Hepatocyte (in vitro differentiated cells): ENCODE results near the gene TIFAB. TPM values are rescaled to one million over a fixed set of nuclear protein-coding genes. Genes with fewer than 3 reads are reported as not detected.

Source experiments
- DNase-seq: peaks from one replicate; pipeline ENCODE4 v3.0.0-alpha.2; 2016; ENCODE audit warnings: low spot score
- H2AFZ ChIP-seq: fragments of 200-600 bp; sonication (generic); 2 replicates; pipeline ENCODE4 v1.6.0; 2016; ENCODE audit warnings: antibody characterized with exemption, mild to moderate bottlenecking
- H3K27ac ChIP-seq: fragments of 200-600 bp; sonication (generic); 2 replicates; pipeline ENCODE4 v1.5.1; 2016; ENCODE audit warnings: mild to moderate bottlenecking
- H3K27me3 ChIP-seq: fragments of 200-600 bp; sonication (generic); 2 replicates; pipeline ENCODE4 v1.6.1; 2016
- H3K36me3 ChIP-seq: fragments of 200-600 bp; sonication (generic); replicated peaks from 2 replicates; pipeline ENCODE4 v1.5.1; 2016; ENCODE audit warnings: low read depth; ENCODE audit not compliant: insufficient read depth
- H3K4me1 ChIP-seq: fragments of 200-600 bp; sonication (generic); 2 replicates; pipeline ENCODE4 v1.5.1; 2016; ENCODE audit warnings: mild to moderate bottlenecking, moderate library complexity; ENCODE audit not compliant: insufficient read depth
- H3K4me2 ChIP-seq: fragments of 200-600 bp; sonication (generic); 2 replicates; pipeline ENCODE4 v1.6.0; 2016
- H3K4me3 ChIP-seq: fragments of 200-600 bp; sonication (generic); 2 replicates; pipeline ENCODE4 v1.5.1; 2016; ENCODE audit warnings: mild to moderate bottlenecking
- H3K79me2 ChIP-seq: fragments of 200-600 bp; sonication (generic); 2 replicates; pipeline ENCODE4 v1.6.0; 2017; ENCODE audit warnings: mild to moderate bottlenecking
- H3K9me2 ChIP-seq: fragments of 200-600 bp; sonication (generic); replicated peaks from 2 replicates; pipeline ENCODE4 v1.6.0; 2017; ENCODE audit warnings: mild to moderate bottlenecking; ENCODE audit not compliant: insufficient read depth
- H3K9me3 ChIP-seq: fragments of 200-600 bp; sonication (generic); 2 replicates; pipeline ENCODE4 v1.5.1; 2016; ENCODE audit warnings: low read depth, mild to moderate bottlenecking
- H4K20me1 ChIP-seq: fragments of 200-600 bp; sonication (generic); 2 replicates; pipeline ENCODE4 v1.6.0; 2016; ENCODE audit warnings: mild to moderate bottlenecking; ENCODE audit not compliant: insufficient read depth, poor library complexity, severe bottlenecking
- EZH2 ChIP-seq: fragments of 200-600 bp; sonication (generic); IDR thresholded peaks from 2 replicates; pipeline ENCODE4 v1.6.1; 2016; ENCODE audit warnings: antibody characterized with exemption, mild to moderate bottlenecking, borderline replicate concordance
- EZH2phosphoT487 ChIP-seq: fragments of 200-600 bp; sonication (generic); IDR thresholded peaks from one replicate; pipeline ENCODE4 v1.6.1; 2018; ENCODE audit warnings: antibody characterized with exemption, mild to moderate bottlenecking, low read depth, moderate library complexity; ENCODE audit not compliant: unreplicated experiment, severe bottlenecking
- WGBS: methylation state at CpG from one replicate; pipeline ENCODE4 v1.1.6; 2016; ENCODE audit warnings: low lambda C conversion rate; ENCODE audit errors: missing lambda C conversion rate; 5-methylcytosine and 5-hydroxymethylcytosine counted together
- polyA plus RNA-seq: library from polyadenylated mRNA; unstranded; fragments of >200 nt; fragmentation: Nextera tagmentation; extraction: Ambion mirVana; gene quantifications from 2 replicates; pipeline ENCODE4 v1.2.1, GENCODE V29; 2016
- total RNA-seq: library from RNA; depleted of rRNA; stranded (reverse); fragments of >200 nt; gene quantifications from 2 replicates; pipeline ENCODE4 v1.2.3, GENCODE V29; 2014
- TF ChIP-seq, protein P1 (sequence below): fragments of 200-600 bp; sonication (generic); IDR thresholded peaks from 2 replicates; pipeline ENCODE4 v1.5.1; 2016; ENCODE audit warnings: antibody characterized with exemption, mild to moderate bottlenecking; ENCODE audit not compliant: poor library complexity

Gene TIFAB
- total and polyA plus RNA-seq, 2 experiments from 2014 or later: not detected

DNA sequence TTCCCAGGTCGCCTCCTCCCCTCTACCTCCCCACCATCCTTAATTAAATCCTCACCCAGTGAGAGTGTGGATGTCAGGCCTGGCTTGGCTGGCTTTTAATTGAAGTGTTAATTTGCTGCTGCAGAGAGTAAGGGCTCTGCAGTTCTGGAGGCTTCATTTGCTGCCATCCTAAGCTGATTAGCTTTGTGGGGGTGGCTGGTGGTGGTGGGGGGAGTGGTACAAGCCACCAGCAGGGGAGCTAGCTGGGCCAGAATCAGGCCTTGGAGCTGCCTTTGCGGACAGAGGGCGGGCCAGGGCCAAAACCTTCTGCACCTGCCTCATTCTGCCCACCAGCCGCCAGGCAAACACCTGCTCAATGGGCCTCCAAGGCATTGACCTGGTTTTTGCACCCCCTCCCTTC lies 26.8 kb upstream of the TIFAB start:
- TF ChIP-seq EZH2phosphoT487 (no peak), EZH2 (no peak)
- TF ChIP-seq, protein P1, sequence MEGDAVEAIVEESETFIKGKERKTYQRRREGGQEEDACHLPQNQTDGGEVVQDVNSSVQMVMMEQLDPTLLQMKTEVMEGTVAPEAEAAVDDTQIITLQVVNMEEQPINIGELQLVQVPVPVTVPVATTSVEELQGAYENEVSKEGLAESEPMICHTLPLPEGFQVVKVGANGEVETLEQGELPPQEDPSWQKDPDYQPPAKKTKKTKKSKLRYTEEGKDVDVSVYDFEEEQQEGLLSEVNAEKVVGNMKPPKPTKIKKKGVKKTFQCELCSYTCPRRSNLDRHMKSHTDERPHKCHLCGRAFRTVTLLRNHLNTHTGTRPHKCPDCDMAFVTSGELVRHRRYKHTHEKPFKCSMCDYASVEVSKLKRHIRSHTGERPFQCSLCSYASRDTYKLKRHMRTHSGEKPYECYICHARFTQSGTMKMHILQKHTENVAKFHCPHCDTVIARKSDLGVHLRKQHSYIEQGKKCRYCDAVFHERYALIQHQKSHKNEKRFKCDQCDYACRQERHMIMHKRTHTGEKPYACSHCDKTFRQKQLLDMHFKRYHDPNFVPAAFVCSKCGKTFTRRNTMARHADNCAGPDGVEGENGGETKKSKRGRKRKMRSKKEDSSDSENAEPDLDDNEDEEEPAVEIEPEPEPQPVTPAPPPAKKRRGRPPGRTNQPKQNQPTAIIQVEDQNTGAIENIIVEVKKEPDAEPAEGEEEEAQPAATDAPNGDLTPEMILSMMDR: no peak
- no peak for DNase-seq
- H3K9me2 ChIP-seq: no peaks in the 10 kb centered on the region
- no peaks in the 10 kb centered on the region for H3K79me2 ChIP-seq
- 63% methylated on average over 4 of the region's 4 CpGs for WGBS
- H3K4me3 ChIP-seq: no peak overlapping the region
- no peak overlapping the region for H3K27ac ChIP-seq
- H3K36me3 ChIP-seq: no peaks in the 10 kb centered on the region
- H4K20me1 ChIP-seq: no peaks in the 10 kb centered on the region
- peaks cover 53% of the 10 kb centered on the region for H3K27me3 ChIP-seq
- no peak overlapping the region for H2AFZ ChIP-seq
- no peaks in the 10 kb centered on the region for H3K9me3 ChIP-seq
- peaks cover 4% of the 10 kb centered on the region for H3K4me1 ChIP-seq
- H3K4me2 ChIP-seq: no peak overlapping the region

DNA sequence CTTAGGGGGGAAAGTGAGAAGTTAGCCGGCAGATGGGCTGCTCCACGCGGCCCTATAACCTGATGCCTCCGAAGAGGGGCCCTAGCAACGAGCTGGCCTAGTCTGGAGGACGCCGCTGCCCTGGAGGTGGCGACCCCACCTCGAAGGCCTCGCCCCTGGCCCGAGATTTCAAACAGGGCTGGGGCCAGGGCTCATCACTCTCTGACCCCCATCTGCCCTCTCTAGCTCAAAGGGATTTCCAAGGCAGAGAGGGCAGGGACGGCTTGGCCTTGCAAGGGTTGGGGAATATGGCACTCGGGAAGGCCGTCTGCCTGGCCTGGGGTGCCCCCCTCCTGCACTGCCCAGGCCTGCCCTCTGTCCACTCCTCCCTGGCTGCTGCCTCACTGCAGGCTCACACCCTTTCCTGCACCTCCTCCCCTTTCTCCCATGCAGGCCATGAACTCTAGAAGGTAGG lies 25.5 kb upstream of the TIFAB start:
- Histone ChIP-seq H3K27me3 (peaks cover 59% of the 10 kb centered on the region), H3K4me2 (no peak overlapping the region), H3K27ac (no peak overlapping the region), H3K9me2 (no peaks in the 10 kb centered on the region), H3K4me1 (peaks cover 4% of the 10 kb centered on the region), H2AFZ (no peak overlapping the region), H3K79me2 (no peaks in the 10 kb centered on the region), H4K20me1 (no peaks in the 10 kb centered on the region), H3K36me3 (no peaks in the 10 kb centered on the region), H3K4me3 (no peak overlapping the region), H3K9me3 (no peaks in the 10 kb centered on the region)
- WGBS: 51% methylated on average over 13 of the region's 14 CpGs
- no peak for DNase-seq
- TF ChIP-seq EZH2phosphoT487 (no peak), EZH2 (no peak)
- TF ChIP-seq, protein P1: no peak

DNA sequence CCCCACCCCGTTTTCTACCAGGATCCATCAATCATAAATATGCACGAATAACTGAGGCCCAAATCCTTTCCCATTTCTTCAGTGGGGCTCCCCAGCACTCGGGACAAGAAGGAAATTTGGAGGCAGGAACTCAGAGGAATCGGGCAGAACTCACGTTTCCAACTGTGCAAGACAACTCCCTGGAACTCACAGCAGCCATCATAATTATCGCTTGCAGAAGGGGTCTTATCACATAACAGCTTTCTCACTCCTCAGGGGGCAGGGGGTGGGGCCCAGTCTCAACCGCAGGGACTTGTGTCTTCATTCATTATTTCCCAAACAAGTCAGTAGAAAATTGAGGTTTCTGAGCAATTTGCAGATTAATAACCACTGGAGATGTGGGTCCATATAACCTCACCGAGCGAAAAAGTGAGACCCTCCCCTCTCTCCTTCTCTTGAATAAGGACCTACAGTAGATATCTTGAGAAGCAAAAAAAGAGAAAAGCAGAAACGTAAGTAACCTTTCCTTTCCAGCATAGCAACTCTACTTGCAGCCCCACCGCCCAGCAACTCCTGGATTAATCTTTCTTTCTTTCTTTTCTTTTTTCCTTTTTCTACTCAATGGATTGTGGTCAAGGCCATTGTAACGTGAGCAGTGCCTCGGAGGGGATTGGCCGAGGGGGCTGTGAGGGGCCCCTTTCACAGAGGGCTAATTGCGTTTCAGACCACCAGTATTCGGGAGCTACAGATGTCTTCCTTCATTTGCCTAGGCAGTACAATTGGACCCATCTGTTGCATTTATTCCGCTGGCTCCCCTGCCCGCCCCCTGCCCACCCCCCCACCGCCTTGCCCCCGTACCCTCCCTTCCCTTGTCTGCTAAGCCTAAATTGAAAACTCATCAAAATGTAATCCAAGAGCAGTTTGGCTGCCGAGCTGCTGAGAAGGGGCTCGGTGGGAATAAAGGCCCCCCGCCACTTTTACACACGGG lies 24.7 kb upstream of the TIFAB start:
- Histone ChIP-seq H3K4me3 (no peak overlapping the region), H3K9me2 (no peaks in the 10 kb centered on the region), H3K79me2 (no peaks in the 10 kb centered on the region), H4K20me1 (no peaks in the 10 kb centered on the region), H3K27ac (no peak overlapping the region), H3K36me3 (no peaks in the 10 kb centered on the region), H2AFZ (no peak overlapping the region), H3K4me1 (peaks cover 4% of the 10 kb centered on the region), H3K9me3 (no peaks in the 10 kb centered on the region), H3K27me3 (peaks cover 66% of the 10 kb centered on the region), H3K4me2 (no peak overlapping the region)
- no peak for TF ChIP-seq EZH2
- TF ChIP-seq EZH2phosphoT487: no peak
- TF ChIP-seq, protein P1: no peak
- DNase-seq: no peak
- 39% methylated on average over 22 of the region's 24 CpGs for WGBS
